GM19397 (cell line): ENCODE measurements around the gene PPP4R3A.
"Not testable (repeated sequence)": the region's sequence is repeated elsewhere in the genome, so short reads cannot be mapped to it uniquely, and the experiment has no call there.

ENCODE experiments used
- ATAC-seq: cut with Tn5 transposase; IDR thresholded peaks from one replicate; pipeline ENCODE4 v1.9.1; 2021; ENCODE audit warnings: mild to moderate bottlenecking, moderate library complexity; ENCODE audit not compliant: unreplicated experiment

Gene PPP4R3A

DNA sequence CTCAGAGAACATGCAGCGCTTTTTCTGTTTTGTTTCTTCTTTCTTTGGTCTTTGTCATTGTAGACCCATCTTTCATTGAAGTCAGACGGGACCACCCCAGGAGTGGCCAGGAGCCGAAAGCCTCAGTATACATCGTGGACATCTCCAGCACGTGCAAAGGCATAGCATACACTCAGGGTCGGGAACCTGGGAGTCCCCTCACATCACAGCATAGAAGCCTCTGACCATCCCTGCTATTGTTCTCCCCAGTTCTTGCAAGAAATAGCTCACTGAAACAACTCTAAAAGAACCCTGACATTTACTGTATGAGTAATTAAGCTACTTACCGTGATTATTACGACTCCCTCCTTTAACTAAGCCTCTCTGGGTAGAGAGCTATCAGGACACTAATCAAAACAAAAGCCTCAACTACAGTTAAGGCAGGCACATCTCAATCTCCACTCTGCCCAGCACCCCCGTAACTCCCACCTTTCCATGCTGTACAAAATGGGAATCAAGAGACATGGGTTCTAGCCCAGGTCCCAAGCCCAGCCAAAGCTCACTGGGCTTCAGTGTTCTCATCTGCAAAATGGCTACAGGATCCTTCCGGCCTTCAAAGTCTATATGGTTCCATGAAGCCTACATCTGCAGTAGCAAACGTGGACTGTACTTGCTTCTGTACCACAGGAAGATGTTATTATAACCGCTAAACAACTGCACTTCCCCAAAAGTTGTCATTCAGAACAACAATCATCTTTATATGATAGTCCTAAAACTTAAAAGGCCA lies 99.2 kb downstream of the PPP4R3A start:
- ATAC-seq = no peak

DNA sequence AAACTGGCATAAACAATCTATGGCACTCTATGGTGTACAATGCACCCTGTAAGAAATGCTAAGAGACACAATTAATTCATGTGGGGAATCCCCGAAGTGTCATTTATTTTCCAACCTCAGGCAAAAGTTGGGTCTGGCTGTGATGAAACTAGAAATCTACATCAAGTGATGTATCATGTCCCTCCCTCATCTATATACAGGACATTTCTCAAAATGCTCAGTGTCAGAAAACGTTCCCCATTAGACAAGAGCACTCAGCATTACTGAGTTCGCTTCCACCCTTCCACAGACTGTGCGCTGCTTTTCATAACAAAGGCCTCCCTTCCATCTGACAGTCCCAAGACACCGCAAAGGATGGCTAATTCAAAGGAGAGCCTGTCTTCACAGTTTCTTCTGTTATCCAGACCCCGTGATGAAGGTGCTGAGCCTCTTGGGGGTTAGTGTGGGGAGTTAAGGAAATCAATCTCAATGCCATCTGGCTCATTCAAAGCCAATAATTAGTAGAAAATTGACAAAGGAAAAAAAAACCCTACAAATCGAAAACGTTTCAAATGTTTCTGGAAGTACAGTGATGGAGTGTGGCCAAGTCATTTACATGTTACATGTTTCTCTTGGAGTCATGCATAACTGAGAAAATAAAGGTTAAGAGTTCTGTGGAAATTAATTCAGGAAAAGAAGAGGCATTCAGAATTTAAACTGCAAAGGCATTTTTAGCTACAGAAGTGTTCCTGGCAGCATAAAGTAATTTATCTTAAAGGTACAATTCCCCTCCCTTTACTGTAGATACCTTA lies 100.0 kb downstream of the PPP4R3A start:
- ATAC-seq = no peak

- ATAC-seq = not testable (repeated sequence)
These were observed 100.9 kb downstream of the PPP4R3A start for GRCh38 chr14:91409240-91409639.
